NCI-H1417 treated with DMSO at 0.1 percent for 48 hours (cell line): ENCODE results near the gene UST.
A peak's percentile ranks its signal among the peaks of the same experiment; 100 is the strongest.
"Not testable (repeated sequence)": the region's sequence is repeated elsewhere in the genome, so short reads cannot be mapped to it uniquely, and the experiment has no call there.

Experiments
- DNase-seq: peaks from one replicate; lab custom pipeline; 2025; lab: John Stamatoyannopoulos, UW

Gene UST

DNA sequence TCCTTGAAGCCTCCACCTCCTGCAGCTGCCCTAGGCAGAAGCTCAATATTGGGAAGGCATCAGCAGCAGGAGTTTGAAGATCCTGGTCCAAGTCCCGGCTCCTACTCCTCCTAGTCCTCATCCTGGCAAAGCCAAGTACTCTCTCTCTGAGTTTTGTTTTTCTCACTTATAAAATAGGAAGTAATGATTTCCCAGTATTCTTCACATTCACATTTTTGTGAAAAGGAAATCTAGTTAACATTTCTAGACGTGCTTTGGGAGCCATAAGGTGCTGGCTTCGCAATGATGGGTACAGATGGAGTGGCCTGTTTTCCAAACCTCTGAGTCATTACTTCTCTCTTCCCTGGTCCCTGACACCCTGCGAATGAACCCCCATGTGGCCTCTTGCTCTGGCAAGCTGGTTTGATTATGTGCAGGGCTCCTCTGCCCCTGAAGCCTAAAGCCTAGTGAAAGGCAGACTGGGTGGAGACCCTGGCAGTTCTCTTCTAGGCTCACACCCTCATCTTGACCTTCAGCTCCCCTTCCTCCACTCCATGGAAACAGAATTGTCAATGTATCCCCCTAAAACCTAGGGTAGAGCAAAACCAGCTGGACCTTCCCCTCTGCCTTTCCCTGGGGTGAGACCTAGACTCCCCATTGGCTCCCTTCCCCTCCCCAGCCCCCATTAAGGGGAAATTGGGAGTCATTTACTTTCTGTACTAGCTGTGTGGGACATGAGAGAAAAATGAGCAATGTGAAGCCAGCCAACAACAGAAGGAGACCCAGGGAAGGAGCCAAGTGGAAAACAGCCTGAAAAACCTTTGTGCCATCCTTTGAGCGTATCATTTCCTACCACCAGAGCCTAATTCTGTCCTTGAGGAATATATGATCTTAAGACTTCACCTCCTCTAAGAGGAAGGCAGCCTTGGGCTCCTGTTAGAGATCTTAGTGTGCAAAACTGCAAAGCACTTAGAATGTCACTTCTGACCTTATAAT, 158.4 kb downstream of the UST start:
- no peak for DNase-seq

DNA sequence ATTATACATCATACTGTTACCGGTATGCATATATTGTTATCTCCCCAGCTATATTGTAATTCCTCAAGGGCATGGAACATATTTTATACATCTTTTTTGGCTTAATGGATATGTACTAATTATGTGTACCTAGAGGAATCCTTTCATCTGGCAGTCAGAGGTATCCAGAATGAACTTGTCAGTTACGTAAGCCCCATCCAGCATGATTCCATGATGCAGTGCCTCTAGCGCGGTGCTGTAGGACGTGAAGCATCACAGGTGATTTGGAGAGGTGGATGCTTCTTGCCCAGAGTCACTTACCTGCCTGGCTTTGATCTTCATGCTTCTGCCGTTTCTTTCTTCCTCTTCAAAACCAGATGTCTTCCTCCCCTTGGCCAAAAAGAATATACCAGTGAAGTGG, 159.1 kb downstream of the UST start:
- no peak for DNase-seq

DNA sequence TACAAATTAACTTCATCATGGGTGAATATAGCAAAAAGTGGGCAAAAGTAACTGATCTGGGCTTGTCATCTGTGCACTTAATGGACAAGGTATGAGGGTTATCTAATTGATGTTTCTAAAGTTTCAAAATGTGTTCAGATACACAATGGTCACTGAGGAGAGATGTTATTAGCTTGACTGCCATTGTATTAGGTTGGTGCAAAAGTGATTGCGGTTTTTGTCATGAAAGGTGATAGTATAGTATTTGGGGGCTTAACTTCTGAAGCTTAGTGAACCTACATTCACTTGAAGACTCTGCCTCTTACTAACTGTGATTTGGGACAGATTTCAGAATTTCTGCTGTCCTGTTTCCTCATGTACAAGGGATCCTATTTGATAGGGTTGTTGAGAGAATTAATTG, 159.6 kb downstream of the UST start:
- DNase-seq = no peak

DNA sequence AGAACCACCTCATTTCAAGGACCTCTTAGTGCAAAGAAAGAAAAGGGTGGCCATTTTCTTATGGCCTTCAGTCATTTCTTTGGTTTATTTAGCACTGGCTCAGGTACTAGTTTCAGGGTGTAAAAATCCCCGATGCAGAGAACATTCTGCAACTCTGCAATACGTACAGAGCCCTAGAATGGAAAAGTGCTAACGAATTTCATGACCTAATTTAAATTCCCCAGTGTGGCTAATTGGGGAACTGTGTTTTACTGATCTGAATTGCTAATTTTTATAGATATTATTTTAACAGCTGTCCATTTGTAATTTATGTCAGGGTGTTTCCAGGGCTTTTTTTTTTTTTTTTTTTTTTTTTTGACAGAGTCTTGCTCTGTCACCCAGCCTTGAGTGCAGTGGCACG, 160.7 kb downstream of the UST start:
- DNase-seq = no peak

DNA sequence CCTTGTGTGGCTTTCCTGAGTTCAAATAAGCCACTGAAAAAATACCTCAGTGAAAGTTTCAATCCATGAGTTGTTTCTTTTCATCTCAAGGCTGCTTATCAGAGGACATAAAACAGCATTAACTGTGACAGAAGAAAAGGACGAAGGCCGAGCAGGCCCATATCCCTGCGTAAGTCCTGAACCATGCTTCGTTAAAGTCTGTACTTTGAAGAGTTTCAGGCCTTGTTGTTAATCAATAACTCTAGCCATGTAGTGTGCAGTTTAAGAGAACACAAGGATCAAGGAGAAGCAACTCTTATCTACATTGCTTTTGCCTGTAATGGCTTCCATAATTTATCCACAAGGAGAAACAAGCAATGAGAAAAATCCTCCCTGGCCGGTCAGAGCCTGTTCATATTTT, 165.4 kb downstream of the UST start:
- no peak for DNase-seq

DNA sequence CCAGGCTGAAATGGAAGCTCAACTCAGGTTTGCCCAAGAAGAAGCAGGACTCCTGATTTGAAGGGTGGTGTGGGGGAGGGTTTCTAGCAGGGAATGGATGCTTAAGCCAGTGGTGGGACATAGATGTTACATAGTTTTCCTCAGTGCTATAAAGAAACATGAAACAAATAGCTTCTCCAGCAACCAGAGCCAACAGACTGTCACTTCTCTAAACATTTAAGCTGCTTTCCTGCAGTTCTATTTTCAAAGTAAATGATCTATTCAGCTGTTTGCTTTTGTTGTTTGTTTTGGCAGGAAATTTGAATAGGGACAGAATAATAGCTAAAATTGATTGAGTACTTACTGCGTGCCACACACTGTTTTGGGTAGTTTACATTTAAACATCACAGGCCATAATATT, 169.0 kb downstream of the UST start:
- DNase-seq = peak; percentile 42

DNA sequence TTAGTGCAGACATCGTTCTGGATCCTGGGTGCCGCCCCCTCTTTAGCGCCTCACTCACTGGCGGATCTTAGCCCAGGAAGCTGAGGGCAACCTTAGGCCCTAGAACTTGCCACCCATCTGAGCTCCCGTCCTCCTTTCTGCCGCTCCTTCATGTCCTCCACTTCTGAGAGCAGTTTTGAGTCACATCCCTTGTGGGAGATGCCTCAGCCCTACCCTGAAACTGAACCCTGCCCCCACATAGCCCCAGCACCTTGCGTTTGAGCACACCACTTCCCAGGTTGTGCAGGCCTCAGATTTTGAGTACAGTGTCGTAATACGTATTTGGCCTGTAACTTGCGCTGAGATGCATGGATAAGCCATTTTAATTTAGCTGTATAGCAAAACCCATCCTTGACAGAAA, 169.7 kb downstream of the UST start:
- not testable (repeated sequence) for DNase-seq

DNA sequence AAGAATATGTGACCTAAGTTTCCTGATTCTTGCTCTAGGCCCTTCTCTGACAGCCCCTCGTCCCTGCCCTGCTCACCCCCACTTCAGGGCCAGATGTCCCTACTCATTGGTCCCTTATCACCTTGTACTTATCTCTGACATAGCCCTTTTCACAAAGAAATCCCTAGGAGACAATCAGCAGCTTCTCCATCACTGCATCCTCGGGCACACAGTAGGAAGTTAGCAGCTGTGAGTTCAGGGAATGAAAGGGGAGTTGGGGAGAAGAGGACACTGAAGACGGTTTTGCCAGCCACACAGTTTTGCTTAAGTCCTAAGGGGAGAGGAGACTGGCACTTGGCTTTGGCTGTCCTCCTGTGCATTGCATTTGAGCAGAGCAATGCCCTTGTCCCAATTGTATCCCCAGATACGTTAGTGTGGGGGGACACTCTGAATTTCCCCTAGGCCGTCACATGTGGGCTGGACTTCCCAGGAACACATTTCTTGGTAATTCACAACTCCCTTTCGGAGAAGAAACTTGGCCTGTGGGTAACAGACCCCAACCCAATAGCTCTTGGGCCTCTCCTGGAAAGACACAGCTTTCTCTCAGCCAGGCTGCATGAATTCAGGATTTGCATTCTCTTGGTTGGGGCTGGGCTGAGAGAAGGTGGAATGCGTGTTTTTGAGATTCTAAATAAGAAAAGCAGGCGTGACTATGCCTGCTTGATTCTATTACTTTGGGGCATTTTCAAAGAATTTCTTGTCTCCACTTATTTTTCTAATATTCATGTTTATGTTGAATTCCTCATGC, 177.6 kb downstream of the UST start:
- DNase-seq = no peak

DNA sequence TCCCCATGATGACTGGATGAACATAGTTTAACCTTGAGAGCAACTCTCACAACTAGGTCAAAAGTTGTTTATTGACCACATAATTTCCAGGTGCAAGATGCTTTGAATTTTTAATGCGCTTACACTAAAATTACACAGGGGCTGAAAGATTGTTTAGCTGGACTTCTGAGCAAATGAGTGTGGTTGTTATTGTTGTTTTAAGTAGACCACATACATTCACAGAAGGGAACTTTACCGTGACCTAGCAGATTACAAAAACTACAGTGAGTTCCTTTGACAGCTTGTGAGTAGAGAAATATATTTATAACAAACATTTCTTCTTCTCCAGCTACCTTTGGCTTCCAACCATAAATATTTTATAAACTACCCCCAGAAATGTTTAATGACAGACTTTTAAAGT, 178.9 kb downstream of the UST start:
- no peak for DNase-seq

DNA sequence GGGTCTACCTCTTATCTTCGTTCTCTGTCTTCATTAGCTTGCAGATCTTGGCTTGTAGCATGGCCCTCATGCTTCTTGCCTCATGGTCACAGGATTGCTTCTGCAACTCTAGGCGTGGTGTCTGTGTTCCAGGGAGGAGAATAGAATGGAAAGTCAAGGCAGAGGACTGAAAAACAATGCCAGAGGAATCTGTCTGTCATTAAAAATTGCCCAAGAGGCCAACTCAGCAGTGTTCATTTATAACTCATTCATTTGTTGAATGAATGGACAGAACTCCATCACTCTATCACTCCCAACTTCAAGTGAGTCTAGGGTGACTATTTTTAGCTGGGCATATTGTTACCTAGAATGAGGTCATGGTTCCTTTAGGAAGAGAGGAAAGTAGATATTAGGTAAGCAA, 179.6 kb downstream of the UST start:
- DNase-seq = no peak

DNA sequence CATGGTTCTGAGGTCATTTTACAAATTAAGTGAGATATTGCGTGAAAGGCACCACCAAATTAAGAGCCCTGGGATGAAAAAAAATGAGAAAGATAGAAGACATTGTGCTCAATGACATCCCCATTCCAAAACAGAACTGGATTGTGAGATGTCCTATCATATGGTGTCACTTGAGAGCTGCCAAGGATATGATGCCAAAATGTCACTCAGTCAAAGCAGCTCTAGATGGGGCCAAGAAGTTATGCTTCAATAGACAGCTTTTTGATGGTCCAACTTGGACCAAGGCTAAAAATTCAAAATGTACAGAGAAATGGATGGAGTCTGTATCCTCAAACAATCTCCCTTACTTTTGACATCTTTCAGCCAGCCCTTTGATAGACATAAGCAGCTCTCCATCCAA, 180.8 kb downstream of the UST start:
- DNase-seq = no peak

DNA sequence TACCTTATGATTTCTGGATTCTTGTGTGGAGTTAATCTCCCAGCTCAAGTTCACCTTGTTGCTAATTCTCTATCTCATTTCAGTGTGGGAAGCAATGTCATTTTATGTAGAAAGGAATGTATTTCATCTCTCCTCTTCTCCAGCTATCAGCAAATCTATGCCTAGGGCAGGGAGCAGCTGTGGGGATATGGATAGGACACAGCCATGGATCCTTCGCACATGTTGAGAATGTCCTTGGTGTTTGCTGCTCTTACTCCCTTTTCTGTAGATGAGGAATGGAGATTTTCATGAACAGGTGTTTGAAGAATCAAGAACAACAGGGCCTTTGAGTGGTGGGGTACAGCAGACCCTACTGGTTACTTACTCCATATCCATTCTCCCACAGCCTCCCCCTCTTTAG, 182.0 kb downstream of the UST start:
- DNase-seq = no peak

DNA sequence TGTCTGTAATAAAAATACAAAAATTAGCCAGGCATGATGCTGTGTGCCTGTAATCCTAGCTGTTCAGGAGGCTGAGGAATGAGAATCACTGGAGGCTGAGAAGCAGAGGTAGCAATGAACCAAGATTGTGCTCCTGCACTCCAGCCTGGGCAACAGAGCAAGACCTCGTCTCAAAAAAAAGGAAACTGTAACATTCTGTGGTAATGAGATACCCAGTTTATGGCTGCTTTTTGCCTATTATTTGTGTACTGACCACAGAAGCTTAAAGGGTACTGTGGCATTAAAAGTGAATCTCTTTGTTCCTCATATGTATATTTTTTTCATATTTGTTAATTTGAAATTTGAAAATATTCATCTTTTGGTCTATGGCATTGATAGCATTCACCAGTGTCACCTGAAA, 185.4 kb downstream of the UST start:
- no peak for DNase-seq

DNA sequence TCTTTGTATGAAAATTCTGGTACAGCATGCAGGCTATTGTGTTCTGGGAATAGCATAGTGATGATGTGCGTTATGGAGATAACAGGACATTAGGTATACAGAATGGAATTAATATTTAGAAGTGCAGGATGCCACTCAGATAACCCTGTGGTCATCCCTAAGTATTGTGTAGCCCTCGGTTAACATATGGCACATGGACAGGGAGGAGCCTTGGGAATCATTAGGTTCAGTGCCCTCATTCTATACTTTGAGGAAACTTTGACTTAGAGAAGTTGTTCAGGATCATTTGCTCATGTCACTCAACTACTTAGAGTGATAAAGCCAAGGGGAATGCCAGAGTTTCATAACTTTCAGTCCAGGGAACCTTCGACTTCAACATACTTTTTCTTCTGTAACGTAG, 185.9 kb downstream of the UST start:
- no peak for DNase-seq

DNA sequence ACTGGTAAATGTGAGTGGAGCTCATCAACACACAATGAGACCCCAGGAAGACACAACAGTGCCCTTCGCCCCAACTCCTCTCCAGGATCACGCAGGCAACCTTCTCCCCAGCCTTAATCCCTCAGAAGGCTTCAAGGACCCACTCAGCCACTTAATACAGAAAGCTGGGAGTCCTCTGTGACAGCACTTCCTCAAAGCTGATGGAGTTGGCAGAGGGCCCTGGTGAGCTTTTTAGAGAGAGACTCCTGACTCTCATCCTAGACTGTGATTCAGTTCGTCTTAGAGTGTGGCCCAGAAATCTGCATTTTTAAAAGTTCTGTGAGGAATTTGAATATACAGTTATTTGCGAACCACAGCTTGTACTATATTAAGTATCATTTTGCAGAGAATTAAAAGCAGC, 187.7 kb downstream of the UST start:
- DNase-seq = no peak

DNA sequence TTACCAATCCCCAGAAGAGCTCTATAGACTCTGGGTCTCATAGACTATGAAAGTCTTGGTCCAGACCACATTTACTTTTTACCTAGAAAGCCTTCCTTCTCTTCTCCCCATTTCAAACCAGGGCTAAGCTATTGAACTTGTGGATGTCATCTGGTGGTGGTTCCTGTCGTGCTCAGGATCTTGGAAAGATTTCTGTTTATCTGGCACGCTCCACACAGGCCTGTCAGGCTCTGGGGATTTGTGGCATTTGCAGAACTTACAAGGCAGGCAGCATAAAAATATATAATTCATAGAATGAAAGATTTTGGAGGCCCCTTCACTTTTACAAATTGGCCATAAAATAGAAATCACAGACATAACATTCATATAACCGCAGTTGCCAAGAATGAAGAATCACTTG, 188.1 kb downstream of the UST start:
- no peak for DNase-seq

DNA sequence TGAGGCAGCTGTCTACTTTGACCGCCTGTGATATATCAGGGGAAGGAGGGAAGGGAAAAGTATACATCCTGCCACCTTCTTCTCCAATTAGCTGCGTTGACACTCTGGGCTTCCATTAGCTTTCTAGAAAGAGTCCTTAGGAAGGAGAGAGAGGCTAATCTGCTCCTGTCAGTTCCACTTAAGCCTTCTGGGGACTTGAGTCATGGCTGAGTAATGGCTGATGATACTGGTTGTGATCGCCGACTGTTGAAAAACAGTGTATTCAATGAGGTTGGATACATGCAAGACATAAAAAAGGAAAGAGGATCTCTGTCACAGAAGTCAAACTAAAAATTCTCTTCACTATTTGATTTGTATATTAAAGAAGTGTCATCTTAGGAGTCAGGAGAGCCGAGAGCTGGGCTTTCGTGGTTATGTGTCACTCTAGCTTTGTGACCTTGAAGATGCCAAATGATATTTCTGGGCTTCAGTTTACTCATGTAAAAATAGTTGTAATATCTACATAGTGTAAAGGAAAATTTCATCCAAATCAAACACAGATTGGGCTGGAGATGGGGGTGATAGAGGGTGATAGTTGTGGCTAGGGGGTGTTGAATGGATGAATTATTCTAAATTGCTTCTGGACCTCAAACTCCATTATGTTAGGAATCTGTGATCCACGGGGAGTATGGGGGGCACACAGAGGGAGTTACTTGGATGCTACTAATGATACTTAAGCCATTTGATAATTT, 189.0 kb downstream of the UST start:
- no peak for DNase-seq

DNA sequence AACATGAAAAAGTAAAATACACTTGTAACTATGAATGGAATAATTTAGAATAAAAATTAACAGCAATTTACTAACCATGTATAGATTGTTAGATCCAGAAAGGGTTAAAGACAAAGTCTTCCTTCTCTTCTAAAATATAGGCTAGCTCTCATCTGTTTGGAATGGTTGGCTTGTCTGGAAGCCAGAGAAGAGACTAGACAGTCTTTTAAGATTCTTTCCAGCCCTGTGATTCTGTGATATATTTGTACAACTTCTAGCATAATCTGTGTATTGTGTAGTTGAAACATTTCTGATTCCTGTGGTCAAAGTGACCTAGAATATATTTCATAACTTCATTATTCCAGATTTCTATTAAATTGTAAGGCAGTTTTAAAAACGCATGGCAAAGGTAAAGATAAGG, 196.6 kb downstream of the UST start:
- DNase-seq = no peak

DNA sequence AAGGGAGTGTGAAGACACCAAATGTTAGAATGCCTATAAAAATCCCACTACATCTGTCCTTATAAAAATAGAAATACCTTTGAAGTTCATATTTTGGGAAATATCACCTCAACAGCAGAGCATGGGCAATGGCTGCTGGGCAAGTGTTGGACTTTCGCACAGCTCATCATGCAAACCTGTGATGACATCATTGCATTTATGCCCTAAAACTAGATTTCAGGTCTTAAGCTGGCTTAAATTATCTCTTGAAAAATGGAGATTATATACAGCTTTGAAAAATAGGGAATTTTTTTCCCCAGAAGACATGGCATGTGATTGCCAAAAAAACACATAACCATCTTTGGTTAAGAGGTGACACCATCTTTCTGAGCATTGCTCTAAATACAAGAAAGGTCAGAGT, 197.8 kb downstream of the UST start:
- DNase-seq = no peak

DNA sequence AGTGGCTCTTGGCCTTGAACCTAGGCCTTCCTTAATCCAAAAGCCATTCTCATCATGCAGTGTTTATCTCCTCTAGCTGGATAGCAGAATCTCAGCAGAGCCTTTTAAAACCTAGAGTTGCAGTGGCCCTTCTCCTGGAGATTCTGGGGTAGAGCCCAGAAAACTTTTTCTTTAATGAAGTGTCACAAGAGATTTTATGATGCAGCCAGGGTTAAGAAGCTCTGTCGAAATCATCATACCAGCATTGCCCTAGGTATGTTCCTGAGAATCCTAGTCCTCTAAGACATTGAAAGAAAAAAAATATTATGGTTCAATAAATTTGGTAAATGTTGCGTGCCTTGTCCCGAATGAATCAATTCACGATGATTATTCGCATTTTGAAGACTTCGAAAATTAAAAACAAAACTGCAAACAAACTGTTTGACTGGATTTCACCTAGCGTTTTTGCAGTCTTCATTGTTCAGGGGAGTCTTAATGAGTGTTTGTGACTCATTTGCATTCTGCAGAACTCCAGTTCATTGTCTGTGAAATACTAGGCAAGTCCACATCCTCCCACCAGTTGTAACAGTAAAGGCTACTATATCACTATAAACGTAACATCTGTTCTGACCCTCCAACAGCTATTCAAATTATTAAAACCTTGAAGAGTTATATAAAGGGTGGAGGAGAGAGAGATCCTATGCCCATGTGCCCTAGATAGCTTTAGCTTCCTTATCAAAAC, 198.6 kb downstream of the UST start:
- DNase-seq = no peak

DNA sequence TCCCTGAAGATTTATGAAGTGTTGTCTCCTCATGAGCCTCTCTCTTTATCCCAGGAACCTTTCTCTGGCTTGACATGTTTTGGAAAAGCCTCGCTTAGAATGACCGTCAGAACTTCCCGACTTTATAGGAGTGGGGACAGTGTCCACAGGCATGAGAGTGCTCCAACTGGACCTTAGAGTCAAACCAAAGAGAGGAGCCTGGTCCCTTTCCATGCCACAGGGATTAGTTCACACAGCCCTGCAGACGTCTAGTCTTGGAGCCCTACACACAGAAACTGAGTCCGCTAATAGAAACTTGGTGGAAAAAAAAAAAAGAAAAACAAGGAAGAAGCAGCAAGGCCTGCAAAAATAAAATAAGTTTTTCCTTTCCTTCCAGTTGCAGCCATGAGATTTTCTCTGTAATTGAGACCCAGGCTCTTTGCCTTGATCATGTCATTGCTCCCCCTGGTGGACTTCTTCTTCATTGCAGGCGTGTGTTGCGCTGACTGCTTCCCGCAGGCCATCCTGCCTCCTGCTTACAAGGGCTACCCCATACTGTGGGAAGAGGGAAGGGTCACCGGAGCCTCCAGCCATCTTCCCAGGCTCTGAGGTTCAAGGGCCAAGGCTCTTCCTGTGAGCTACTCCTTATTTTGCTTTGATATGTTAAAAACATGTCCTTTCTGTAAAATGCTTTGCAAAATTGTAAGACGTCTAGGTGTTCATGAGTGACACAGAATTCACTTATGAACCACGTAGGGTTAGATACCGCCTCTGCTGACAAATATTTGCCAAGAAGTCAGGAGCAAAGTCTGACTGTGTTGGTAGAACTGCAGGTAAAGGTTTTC, 201.0 kb downstream of the UST start:
- no peak for DNase-seq
